GM18873 (cell line): ENCODE results near the gene TEX54.
"Not testable (repeated sequence)": the region's sequence is repeated elsewhere in the genome, so short reads cannot be mapped to it uniquely, and the experiment has no call there.

Experiments
- ATAC-seq: cut with Tn5 transposase; IDR thresholded peaks from one replicate; pipeline ENCODE4 v1.9.1; 2021; ENCODE audit warnings: mild to moderate bottlenecking, moderate library complexity, moderate number of reproducible peaks; ENCODE audit not compliant: unreplicated experiment, low FRiP score

TEX54 gene

DNA sequence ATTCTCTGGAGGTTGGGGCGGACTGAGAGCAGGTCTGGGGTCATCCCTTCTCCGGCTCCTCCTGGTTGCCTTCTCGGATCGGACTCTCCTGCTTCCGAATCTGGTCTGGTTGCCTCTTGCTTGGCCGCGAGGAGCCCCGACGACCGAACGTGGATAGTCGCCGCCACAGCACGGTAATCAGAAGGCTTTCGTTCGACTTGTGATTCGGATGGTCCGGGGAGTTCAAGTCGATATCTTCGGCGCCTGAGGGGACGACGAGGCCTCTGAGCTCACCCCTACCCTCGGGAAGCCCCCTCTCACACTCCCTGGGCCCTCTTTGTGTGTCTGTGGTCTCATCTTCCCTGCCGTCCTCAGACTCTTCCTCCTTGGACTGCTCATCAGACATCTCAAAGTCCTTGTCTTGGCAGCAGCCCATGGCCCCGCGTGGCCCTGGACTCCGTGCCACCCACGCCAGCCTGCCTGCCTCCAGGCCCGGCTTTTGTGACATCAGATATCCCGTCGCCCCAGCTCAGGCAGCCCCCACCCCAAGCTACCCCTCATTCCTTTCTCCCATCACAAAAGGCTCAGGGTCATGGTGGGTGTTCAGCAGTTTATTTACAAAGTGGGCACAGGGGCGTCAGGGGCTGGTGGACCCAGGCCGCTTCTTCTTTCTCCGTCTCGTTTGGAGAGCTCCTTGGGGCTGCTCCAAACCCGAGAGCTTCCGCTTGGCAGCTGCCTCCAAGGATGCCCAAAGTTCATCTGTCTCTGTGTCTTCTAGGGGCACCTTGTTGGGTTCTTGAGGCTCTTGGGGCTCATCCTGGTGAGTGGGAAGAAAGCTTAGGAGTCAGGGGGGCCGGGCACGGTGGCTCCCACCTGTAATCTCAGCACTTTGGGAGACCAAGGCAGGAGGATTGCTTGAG lies at the start of gene TEX54:
TSS of gene TEX54 (minus strand) at position 506 of the 899 bp plus-strand sequence.
- ATAC-seq = peak; percentile 3

DNA sequence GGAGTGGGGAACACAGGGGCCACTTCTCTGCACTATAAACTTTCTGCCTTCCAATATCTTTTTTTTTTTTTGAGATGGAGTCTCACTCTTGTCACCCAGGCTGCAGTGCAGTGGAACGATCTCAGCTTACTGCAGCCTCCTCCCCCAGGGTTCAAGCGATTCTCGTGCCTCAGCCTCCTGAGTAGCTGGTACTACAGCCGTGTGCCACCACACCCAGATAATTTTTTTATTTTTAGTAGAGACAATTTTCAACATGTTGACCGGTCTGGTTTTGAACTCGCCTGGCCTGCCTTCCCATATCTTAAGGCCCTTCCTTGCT lies 49.7 kb upstream of the TEX54 start:
- ATAC-seq = no peak

DNA sequence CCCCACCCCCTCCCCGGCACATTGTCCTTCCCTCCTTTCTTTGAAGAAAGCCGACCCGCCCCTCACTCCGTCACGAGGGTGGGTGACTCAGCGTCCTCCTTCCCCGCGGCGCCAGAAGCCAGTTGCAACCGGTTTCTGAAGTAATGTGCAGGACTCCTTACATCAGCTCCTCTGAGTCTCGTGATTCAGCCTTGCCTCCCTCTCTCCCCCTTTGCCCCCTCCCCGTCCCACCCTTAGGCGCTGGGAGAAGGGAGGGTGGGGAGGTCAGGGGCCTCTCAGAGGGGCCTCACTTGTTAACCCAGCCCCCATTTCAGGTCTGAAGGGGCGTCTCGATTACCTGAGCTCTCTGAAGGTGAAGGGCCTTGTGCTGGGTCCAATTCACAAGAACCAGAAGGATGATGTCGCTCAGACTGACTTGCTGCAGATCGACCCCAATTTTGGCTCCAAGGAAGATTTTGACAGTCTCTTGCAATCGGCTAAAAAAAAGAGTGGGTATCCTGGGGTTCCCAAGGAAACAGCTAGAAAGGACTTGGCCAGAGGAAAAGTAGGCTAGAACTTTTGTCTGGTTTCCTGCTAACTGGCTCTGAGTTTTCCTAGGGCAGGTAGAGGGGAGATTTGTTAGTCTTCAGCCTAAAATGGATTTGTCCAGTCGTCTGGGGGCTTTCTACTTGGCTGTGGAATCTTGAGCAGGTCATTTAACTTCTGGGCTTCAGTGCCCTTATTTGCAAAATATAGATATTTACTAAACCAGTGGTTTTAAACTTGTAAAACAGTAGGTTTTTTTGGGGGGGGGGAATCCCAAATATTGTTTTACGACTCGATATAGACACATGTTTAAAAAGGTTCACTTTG lies 49.2 kb upstream of the TEX54 start:
- ATAC-seq = peak; percentile 10

DNA sequence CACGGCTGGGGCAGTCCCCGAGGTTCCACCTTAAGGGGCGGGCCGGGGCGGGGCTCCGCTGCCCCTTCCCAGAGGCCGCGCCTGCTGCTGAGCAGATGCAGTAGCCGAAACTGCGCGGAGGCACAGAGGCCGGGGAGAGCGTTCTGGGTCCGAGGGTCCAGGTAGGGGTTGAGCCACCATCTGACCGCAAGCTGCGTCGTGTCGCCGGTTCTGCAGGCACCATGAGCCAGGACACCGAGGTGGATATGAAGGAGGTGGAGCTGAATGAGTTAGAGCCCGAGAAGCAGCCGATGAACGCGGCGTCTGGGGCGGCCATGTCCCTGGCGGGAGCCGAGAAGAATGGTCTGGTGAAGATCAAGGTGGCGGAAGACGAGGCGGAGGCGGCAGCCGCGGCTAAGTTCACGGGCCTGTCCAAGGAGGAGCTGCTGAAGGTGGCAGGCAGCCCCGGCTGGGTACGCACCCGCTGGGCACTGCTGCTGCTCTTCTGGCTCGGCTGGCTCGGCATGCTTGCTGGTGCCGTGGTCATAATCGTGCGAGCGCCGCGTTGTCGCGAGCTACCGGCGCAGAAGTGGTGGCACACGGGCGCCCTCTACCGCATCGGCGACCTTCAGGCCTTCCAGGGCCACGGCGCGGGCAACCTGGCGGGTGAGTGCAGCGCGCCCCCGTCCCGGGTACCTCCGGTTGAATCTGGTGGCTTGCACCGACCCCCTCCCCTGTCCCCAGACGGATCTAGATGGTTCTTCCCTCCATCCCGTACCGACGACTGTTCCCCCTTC lies 48.4 kb upstream of the TEX54 start, which contains the start of gene SLC3A2:
TSS of gene SLC3A2 (plus strand) at position 94 of the 776 bp plus-strand sequence. CDS start at position 222, 128 bp downstream.
- peak; percentile 51 for ATAC-seq

DNA sequence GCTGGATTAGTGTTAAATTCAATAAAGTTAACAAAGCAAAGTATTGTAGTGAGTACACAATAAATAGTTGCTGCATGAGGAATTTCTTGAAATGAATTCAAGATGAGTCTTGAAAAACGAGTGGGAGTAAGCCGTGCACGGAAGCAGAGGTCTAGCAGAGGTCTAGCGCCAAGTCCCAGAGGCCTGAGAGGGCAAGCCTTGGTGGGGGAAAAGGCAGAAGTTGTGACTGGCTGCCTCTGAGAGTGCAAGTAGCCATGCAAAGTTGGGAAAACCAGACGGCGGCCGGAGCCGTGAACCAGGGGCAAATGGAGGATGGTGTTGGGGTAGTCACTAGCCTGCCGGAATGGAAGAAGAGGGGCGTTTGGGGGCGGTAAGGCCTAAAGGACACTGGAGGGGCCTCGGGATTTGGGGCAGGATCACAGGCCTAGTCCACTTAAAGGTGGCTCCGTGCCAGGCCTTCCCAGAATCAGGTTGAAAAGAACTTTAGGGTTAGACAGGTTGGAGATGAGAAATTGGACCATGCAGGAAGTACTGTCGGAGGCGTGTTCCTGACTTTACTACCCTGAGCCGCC lies 47.7 kb upstream of the TEX54 start:
- ATAC-seq = peak; percentile 7

DNA sequence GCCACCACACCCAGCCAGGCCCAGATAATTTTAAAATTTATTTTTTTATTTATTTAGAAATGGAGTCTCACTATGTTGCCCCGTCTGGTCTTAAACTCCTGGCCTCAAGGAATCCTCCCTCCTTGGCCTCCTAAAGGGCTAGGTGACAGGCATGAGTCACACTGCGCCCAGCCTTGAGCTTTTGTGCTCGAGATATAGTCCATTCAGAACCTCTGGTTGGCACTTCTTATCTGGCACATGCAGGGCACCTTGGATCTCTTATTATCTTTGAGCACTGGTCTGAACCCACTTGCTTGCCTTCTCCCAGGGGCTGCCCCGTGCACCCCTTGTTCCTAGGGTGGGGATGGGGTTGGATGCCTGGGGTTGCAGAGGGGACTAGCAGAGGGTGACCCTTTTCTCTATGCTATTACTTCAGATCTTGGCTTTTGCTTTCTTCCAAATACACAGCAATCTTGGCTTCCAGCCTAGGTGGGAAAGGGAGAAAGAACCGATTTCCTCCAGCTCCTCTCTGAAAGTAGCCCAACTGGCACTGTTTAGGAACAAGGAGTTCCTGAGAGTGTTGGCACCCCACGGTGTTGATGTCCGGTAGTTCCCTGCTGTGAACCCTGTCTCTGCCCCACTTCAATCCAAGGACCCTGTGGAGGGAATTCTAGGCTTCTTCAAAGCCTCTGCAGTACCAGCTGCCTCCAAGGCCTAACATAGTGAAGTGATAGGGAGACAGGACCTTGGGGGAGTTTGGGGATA lies 46.8 kb upstream of the TEX54 start:
- ATAC-seq = no peak

DNA sequence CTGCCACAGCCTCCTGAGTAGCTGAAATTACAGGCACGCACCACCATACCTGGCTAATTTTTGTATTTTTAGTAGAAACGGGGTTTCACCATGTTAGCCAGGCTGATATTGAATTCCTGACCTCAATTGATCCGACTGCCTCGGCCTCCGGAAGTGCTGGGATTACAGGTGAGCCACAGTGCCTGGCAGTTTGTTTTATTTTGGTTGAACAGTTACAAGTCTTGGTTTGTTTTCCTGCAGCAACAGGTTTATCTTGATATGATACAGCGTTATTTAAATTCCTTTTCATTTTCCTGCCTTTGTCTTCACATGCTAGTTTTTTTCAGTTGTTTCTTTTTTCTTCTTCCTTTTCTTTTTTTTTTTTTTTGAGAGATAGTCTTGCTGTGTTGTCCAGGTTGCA lies 44.1 kb upstream of the TEX54 start:
- no peak for ATAC-seq

DNA sequence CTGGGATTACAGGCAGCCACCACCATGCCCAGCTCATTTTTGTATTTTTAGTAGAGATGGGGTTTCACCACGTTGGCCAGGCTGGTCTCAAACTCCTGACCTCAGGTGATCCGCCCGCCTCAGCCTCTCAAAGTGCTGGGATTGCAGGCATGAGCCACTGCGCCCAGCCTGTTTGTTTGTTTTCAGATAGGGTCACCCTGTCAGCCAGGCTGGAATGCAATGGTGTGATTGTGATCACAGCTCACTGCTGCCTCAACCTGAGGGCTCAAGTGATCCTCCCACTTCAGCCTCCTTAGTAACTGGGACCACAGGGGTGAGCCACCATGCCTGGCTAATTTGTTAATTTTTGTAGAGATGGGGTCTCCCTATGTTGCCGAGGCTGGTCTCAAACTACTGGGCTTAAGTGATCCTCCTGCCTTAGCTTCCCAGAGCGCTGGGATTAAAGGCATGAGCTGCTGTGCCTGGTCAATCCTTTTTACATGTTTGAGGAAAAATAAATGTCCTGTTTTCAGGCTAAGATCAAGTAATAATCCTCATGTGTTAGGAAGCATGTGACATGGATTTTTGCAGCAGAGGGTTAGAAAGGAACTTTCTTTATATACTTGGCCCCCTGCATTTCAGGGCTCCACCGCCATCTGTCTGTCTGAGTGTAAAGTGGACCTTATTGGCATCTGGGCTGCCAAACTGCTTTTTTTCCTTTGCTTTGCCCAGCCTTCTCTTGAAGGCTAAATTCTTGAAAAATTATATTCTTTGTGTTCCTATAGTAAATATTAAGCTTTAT lies 43.2 kb upstream of the TEX54 start:
- ATAC-seq = no peak

DNA sequence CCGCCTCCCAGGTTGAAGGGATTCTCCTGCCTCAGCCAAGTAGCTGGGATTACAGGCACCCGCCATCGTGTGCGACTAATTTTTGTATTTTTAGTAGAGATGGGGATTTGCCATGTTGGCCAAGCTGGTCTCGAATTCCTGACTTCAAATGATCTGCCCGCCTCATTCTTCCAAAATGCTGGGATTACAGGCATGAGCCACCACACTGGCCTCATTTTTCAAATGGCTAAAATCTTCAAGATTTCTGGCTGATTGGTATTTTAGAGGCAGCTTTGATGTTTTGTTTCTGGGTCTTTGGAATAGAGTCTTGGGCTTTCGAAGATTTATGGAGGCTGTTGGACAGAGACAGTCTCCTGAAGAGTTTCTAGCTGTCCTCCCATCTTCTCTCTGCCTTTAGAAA lies 42.2 kb upstream of the TEX54 start:
- ATAC-seq = no peak

DNA sequence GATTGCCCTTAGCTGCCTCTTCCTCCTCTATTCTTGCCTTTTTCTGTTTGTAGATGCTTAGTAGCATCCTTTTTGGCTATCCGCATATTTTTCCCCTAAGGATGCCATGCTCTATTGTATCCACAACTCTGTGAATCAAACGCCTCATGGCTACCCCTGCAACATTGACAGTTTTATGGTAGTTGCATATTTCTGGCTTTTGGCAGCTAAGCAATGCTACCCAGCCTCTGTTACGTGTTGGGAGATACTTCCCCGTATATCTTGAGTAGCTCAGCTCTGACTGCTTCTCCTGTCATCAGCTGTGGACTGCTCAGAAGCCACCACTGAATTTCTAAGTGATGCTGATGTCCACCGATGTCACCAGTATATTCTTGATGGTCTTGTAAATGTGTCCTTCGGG lies 33.0 kb upstream of the TEX54 start:
- no peak for ATAC-seq

DNA sequence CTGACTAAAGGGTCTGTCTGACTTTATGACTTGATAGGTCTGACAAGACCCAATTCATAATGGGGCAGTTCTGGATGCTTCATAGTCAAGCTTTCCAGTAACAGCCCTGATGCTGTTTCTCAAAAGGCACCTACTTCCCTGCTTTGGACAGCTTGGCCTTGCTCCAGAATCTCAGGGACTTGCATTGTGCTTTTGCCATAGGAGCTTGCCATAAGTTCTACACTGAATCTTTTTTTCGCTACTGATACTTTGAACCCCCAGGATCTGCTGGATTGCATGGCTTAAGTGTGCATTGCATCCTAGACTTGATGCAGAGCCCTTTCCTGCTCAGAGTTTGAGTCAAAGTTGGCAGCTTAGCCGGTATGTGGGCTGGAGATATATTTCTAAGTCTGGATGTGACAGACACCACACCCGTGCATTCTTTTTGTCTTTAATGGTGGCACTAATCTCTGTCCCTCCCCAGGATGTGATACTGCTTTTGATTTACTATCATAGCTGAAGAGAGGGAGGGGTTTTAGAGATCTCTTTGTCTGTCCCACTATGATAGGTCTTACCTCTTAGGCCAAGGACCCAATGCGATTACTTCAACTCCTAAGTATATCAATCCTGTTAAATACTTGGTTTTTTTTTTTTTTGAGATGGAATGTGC lies 31.2 kb upstream of the TEX54 start:
- ATAC-seq = no peak

DNA sequence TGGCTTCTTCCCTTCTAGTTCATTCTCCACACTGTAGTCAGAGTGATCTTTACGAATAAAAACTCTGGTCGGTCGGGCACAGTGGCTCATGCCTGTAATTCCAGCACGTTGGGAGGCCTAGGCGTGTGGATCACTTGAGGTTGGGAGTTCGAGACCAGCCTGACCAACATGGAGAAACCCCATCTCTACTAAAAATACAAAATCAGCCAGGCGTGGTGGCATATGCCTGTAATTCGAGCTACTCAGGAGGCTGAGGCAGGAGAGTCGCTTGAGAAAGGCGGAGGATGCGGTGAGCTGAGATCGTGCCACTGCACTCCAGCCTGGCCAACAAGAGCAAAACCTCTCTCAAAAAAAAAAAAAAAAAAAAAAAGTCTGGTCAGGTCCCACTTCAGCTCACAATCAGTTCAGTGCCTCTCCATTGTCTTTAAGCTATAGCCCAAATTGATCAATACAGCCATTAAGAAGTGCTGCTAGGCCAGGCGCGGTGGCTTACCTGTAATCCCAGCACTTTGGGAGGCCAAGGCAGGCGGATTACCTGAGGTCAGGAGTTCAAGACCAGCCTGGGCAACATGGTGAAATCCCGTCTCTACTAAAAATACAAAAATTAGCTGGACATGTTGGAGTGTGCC lies 29.0 kb upstream of the TEX54 start:
- ATAC-seq = not testable (repeated sequence)

DNA sequence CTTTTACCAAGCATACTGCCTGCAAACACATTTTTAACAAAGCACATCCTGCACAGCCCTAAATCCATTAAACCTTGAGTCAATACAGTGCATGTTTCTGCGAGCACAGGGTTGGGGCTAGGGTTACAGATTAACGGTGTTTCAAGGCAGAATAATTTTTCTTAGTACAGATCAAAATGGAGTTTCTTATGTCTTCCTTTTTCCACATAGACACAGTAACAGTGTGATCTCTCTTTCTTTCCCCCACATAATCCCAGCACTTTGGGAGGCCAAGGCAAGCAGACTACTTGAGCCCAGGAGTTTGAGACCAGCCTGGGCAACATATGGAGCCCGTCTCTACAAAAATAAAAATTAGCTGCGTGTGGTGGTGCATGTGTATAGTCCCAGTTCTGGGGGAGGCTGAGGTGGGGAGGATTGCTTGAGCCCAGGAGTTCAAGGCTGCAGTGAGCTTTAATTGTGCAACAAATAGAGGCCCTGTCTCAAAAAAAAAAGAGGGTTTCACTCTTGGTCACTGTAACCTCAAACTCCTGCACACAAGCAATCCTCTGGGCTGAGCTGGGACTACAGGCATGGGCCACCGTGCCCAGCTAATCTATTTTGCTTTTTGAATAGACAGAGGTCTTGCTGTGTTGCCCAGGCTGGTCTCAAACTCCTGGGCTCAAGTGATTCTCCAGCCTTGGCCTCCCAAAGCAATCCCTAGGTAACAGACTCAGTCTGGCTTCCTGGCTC lies 28.4 kb upstream of the TEX54 start:
- ATAC-seq = no peak

DNA sequence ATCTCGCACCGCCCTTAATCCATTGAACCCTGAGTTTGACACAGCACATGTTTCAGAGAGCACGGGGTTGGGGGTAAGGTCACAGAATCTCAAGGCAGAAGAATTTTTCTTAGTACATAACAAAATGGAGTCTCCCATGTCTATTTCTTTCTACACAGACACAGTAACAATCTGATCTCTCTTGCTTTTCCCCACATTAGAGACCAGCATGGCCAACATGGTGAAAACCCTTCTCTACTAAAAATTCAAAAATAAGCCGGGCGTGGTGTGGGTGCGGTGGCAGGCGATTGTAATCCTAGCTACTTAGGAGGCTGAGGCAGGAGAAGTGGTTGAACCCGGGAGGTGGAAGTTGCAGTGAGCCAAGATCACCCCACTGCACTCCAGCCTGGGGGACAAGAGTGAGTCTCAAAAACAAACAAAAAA lies 26.7 kb upstream of the TEX54 start:
- not testable (repeated sequence) for ATAC-seq

DNA sequence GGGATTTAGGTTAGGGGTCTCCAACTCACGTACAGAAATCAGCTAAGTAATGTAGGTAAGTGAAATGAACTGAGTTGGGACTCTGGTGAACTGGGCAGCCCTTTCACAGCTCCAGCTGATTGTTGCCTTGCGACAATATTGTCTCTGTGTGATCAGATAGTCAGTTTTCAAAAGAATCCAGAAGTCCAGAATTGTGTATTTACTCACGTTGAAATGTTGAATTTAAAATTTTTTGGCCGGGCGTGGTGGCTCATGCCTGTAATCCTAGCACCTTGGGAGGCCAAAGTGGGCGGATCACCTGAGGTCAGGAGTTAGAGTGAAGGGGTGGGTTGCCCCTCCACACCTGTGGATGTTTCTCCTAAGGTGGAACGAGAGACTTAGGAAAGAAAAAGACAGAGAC lies 25.6 kb upstream of the TEX54 start:
- no peak for ATAC-seq

DNA sequence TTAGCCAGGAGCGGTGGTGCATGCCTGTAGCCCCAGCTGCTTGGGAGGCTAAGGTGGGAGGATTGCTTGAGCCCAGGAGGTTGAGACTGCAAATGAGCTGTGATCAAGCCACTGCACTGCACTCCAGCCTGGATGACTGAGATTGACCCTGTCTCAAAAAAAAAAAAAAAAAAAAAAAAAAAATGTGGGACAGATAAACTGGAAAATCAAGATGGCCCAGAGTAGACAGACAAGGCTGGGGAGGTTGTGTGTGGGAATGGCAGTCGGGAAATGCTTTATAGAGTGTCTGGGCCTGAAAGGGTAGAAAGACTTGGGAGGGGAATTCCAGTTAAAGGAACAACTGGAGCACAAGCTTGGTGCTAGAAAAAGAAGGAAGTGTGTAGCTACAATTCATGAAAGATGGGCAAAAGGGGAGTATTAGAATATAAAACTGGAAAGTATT lies 24.9 kb upstream of the TEX54 start:
- no peak for ATAC-seq

DNA sequence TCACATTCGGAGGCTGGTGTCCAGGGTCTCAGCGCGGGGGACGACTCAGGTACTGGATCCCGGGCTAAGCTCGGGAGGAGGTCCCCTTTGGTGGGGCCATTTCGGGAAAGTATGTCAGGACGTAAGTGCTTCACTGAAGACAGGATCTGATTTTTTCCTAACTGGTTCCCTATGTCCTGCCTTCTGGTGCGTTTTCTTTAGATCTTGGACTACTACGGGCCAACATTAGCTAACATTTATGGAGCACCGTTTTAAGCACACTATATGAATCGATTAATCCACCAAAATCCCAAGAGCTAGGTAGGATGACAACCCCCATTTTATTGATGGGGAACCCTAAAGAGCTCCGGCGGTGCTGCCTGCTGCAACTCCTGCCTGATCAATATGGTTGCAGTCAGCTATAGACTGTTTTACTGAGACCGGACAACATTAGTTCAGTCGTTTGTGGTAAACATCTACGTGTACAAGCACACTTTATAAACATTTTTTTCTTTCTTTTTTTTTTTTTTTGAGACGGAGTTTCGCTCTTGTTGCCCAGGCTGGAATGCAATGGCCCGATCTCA lies 23.8 kb upstream of the TEX54 start:
- no peak for ATAC-seq
